Measurements from ENCODE around the gene SLC25A34. TPM values are rescaled to one million over a fixed set of nuclear protein-coding genes. Genes with fewer than 3 reads are reported as not detected.

SLC25A34 gene
- total RNA-seq, 1 donor from 2014 or later: under 0.01 TPM

DNA sequence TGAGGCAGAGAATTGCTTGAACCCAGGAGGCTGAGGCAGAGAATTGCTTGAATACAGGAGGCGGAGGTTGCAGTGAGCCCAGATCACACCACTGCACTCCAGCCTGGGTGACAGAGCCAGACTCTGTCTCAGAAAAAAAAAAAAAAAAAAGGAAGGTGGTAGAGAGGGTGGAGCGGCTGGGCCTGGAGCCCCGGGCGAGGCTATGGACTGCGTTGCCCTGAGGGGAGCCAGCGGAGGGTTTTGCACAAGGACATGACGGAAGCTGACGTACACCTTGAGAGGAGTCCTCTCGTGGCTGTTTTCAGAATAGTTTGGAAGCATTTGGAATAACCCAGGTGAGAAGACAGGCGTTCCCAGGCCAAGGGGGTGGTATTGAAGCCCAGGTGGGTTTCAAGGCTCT lies 15.7 kb downstream of the SLC25A34 start:
- H3K4me3 ChIP-seq (ENCODE audit: low read depth, low read length): no peak overlapping the region
- TF ChIP-seq, protein P1, sequence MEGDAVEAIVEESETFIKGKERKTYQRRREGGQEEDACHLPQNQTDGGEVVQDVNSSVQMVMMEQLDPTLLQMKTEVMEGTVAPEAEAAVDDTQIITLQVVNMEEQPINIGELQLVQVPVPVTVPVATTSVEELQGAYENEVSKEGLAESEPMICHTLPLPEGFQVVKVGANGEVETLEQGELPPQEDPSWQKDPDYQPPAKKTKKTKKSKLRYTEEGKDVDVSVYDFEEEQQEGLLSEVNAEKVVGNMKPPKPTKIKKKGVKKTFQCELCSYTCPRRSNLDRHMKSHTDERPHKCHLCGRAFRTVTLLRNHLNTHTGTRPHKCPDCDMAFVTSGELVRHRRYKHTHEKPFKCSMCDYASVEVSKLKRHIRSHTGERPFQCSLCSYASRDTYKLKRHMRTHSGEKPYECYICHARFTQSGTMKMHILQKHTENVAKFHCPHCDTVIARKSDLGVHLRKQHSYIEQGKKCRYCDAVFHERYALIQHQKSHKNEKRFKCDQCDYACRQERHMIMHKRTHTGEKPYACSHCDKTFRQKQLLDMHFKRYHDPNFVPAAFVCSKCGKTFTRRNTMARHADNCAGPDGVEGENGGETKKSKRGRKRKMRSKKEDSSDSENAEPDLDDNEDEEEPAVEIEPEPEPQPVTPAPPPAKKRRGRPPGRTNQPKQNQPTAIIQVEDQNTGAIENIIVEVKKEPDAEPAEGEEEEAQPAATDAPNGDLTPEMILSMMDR (IDR thresholded peaks at IDR 0.05; ENCODE audit: insufficient read depth, low read length, severe bottlenecking): no peak
- H3K27me3 ChIP-seq (ENCODE audit: control insufficient read depth, insufficient read depth, low read length): no peaks in the 10 kb centered on the region
- no peak for FAIRE-seq
- no peaks in the 10 kb centered on the region for H3K36me3 ChIP-seq (ENCODE audit: control insufficient read depth, insufficient read depth, low read length)
- no peak for DNase-seq (ENCODE audit: low read depth)

DNA sequence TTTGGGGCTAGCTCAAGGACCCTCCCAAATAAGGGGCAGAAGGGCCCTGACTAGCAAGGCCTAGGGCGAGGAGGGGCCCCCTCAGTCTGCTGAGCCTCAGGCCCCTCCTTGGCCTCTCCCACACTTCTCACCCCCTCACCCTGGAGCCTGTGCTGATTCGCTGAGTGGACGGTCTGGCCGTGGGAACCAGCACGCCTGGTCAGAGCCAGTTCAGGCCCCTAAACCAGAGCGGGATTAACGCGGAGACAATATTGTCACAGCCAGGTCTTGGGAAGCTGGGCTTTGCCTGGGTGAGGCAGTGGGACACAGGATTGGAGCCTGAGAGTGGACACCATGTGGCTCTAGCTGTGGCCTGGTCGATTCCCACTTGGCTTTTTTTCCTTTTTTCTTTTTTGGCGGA lies 17.7 kb downstream of the SLC25A34 start:
- Histone ChIP-seq H3K27me3 (ENCODE audit: control insufficient read depth, insufficient read depth, low read length) (no peaks in the 10 kb centered on the region), H3K4me3 (ENCODE audit: low read depth, low read length) (no peak overlapping the region), H3K36me3 (ENCODE audit: control insufficient read depth, insufficient read depth, low read length) (no peaks in the 10 kb centered on the region)
- TF ChIP-seq, protein P1 (IDR thresholded peaks at IDR 0.05; ENCODE audit: insufficient read depth, low read length, severe bottlenecking): no peak
- no peak for FAIRE-seq
- DNase-seq (ENCODE audit: low read depth): no peak

DNA sequence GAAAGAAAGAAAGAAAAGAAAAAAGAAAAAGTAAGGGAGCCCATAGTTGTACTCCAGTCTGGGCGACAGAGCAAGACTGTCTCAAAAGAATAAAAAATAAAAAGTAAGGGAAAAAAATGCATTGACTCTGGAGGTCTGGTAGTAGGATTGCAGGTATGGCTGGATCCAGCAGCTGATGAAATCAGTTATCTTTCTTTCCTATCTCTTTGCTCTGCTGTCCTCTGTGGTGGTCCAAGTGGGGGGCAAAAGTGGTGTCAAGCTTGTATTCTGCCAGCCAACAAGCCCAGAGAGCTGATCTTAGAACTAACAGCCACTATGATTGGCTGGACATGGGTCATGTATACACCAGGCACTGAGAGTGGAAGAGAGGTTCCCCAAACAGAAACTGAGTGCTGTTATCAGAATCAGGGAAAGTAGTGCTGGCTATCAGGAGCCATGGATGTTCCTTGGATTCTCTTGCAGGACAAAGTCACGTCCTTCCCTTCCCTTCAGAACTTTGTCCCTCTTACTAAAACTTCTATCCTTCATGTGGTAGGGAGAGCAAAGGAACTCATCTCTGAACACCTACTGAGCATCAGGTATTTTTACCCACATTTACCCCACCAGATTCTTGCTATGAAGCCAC lies 19.1 kb downstream of the SLC25A34 start:
- DNase-seq (ENCODE audit: low read depth): no peak
- Histone ChIP-seq H3K36me3 (ENCODE audit: control insufficient read depth, insufficient read depth, low read length) (no peaks in the 10 kb centered on the region), H3K27me3 (ENCODE audit: control insufficient read depth, insufficient read depth, low read length) (no peaks in the 10 kb centered on the region), H3K4me3 (ENCODE audit: low read depth, low read length) (no peak overlapping the region)
- FAIRE-seq: no peak
- TF ChIP-seq, protein P1 (IDR thresholded peaks at IDR 0.05; ENCODE audit: insufficient read depth, low read length, severe bottlenecking): no peak

DNA sequence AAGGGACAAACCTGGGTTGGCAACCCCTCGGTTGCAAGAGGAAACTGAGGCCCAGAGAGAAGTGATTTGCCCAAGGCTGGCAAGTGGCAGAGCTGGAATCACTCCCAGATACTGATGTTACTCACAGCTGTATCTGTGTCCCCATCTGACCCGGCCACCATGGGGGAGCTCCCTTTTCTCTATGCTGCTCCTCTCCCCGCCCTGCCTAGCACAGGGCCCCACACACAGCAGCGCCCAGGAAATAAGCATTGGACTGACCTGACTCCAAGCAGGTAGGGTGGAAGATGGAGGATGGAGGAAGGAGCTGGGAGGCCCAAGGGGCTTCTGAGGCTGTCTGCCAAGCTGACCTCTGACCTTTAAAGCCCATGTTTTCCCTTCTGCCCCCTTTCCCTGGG lies 19.6 kb downstream of the SLC25A34 start:
- TF ChIP-seq, protein P1 (IDR thresholded peaks at IDR 0.05; ENCODE audit: insufficient read depth, low read length, severe bottlenecking): no peak
- no peak for DNase-seq (ENCODE audit: low read depth)
- Histone ChIP-seq H3K36me3 (ENCODE audit: control insufficient read depth, insufficient read depth, low read length) (no peaks in the 10 kb centered on the region), H3K4me3 (ENCODE audit: low read depth, low read length) (no peak overlapping the region), H3K27me3 (ENCODE audit: control insufficient read depth, insufficient read depth, low read length) (no peaks in the 10 kb centered on the region)
- no peak for FAIRE-seq

DNA sequence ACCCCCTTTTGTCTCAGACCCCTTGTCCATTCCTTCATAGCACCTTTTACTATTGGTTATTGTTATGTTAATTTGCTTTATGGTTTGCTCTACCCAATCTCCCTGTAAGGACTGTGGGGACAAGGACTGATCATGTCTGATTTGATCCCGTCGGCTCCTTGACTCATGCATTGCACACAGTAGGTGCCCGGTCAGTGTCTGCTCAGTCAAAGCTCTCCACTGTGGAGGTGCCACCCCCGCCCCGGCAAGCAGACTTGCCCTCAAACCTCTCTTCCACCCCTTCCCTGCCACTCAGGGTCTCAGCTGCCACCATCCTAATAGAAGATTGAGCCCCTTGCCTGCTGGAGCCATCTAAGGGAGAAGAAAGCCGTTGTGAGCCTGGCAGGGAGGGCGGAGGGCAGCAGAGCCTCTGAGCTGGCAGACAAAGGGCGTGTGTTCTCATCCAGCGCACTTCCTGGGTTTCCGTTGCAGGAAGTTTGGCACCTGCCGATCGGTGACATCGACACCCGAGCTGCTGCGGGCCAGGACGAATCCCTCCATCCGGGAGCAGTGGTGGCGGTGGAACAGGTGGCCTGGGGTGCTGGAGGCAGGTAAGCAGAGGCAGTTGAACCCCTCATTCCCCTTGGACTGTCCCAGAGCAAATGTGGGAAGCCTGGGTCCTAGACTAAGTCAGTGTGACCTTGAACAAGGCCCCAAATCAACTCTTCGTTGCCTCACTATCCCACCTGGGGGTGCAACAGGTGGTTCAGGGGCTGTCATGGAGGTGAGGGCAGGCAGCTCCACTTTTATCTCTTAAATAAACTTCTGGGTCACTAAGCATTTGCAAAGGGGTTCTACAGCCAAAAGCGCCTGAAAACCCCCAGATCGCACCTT lies 20.3 kb downstream of the SLC25A34 start:
- H3K36me3 ChIP-seq (ENCODE audit: control insufficient read depth, insufficient read depth, low read length): no peaks in the 10 kb centered on the region
- TF ChIP-seq, protein P1 (IDR thresholded peaks at IDR 0.05; ENCODE audit: insufficient read depth, low read length, severe bottlenecking): no peak
- H3K4me3 ChIP-seq (ENCODE audit: low read depth, low read length): no peak overlapping the region
- DNase-seq (ENCODE audit: low read depth) (peak; percentile 58), FAIRE-seq (peak; percentile 28)
- no peaks in the 10 kb centered on the region for H3K27me3 ChIP-seq (ENCODE audit: control insufficient read depth, insufficient read depth, low read length)

Data from bronchial epithelial cell (primary cell).